Bronchial epithelial cell (primary cell): ENCODE results near the gene OR13H1. TPM values are rescaled to one million over a fixed set of nuclear protein-coding genes. Genes with fewer than 3 reads are reported as not detected.

Experiments
- DNase-seq: peaks from one replicate; pipeline ENCODE4 v3.0.0-alpha.2; 2010; ENCODE audit warnings: low read depth
- FAIRE-seq: peaks from 2 replicates; lab custom pipeline; 2011; peaks lifted over from hg19 to GRCh38; lab: Jason Lieb, UNC
- H3K27me3 ChIP-seq: 2 replicates; pipeline ENCODE4 v1.5.1; 2011; ENCODE audit warnings: low read length; ENCODE audit not compliant: control insufficient read depth, insufficient read depth
- H3K36me3 ChIP-seq: 2 replicates; pipeline ENCODE4 v1.5.1; 2011; ENCODE audit warnings: low read length; ENCODE audit not compliant: control insufficient read depth, insufficient read depth
- H3K4me3 ChIP-seq: 2 replicates; pipeline ENCODE4 v1.5.1; 2011; ENCODE audit warnings: mild to moderate bottlenecking, low read depth, low read length, control low read depth
- CTCF ChIP-seq: IDR thresholded peaks from 2 replicates; pipeline ENCODE4 v1.5.1; 2011; ENCODE audit warnings: mild to moderate bottlenecking, moderate library complexity, low read length, control low read depth, inconsistent platforms; ENCODE audit not compliant: insufficient read depth, severe bottlenecking
- total RNA-seq: library from RNA; depleted of rRNA; stranded (reverse); fragments of >200 nt; gene quantifications from 2 replicates; pipeline ENCODE4 v1.2.1, GENCODE V29; 2014

OR13H1 gene
- total RNA-seq, 1 donor from 2014 or later = not detected

GRCh38 chrX:131558562-131558961, 14.7 kb downstream of the OR13H1 start:
- TF ChIP-seq CTCF = no peak
- H3K36me3 ChIP-seq = no peaks in the 10 kb centered on the region
- FAIRE-seq (no peak), DNase-seq (no peak)
- no peak overlapping the region for H3K4me3 ChIP-seq
- no peaks in the 10 kb centered on the region for H3K27me3 ChIP-seq

DNA sequence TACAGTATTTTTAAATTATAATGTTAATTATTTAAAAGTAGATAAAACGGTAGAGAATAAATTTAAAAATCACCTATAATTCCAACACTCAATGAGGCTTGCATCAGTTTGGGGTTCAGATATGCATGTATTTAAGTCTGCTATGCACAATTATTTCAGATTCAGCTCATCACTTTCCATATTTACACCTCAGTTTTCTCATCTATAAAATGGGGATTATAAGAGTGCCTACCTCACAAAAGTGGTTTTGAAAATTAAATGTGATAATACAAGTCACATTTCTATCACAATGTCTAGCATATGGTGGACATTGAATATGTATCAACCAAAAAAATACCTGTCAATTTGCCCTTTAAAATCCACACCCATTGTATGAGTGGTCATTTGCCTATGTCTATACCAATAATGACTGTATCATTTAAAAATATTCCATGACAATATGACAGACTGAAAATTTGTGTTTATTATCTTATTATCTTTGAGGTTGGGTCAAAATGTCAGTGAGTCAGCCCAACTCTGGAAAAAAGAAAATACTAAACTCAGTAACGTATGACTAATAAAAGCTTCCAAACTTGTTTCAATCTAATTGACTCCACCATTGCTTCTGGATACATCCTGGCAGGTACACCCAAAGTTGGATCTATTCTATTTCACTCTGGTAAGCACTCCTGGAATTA, 20.8 kb downstream of the OR13H1 start:
- no peak for TF ChIP-seq CTCF
- Histone ChIP-seq H3K27me3 (no peaks in the 10 kb centered on the region), H3K4me3 (no peak overlapping the region), H3K36me3 (no peaks in the 10 kb centered on the region)
- no peak for FAIRE-seq
- no peak for DNase-seq

GRCh38 chrX:131565909-131566308, 22.0 kb downstream of the OR13H1 start:
- FAIRE-seq (no peak), DNase-seq (no peak)
- H3K27me3 ChIP-seq = no peaks in the 10 kb centered on the region
- no peaks in the 10 kb centered on the region for H3K36me3 ChIP-seq
- no peak overlapping the region for H3K4me3 ChIP-seq
- TF ChIP-seq CTCF = no peak

GRCh38 chrX:131571348-131571747, 27.5 kb downstream of the OR13H1 start:
- DNase-seq (no peak), FAIRE-seq (no peak)
- H3K36me3 ChIP-seq = no peaks in the 10 kb centered on the region
- no peak overlapping the region for H3K4me3 ChIP-seq
- no peaks in the 10 kb centered on the region for H3K27me3 ChIP-seq
- no peak for TF ChIP-seq CTCF

- no peak overlapping the region for H3K4me3 ChIP-seq
- no peaks in the 10 kb centered on the region for H3K27me3 ChIP-seq
- FAIRE-seq (no peak), DNase-seq (no peak)
- no peaks in the 10 kb centered on the region for H3K36me3 ChIP-seq
- no peak for TF ChIP-seq CTCF
Measured at GRCh38 chrX:131572372-131573014, 28.6 kb downstream of the OR13H1 start.

GRCh38 chrX:131577413-131577812, 33.5 kb downstream of the OR13H1 start:
- TF ChIP-seq CTCF = no peak
- Histone ChIP-seq H3K36me3 (no peaks in the 10 kb centered on the region), H3K4me3 (no peak overlapping the region), H3K27me3 (no peaks in the 10 kb centered on the region)
- FAIRE-seq (no peak), DNase-seq (no peak)
